IPS DF 6.9 (cell line): ENCODE measurements around the gene PRDM15.
"Not testable (repeated sequence)": the region's sequence is repeated elsewhere in the genome, so short reads cannot be mapped to it uniquely, and the experiment has no call there.

Experiments
- DNase-seq: peaks from one replicate; pipeline ENCODE4 v3.0.0-alpha.2; 2013; ENCODE audit warnings: low read depth, low spot score
- H3K27ac ChIP-seq: one replicate; pipeline ENCODE4 v1.5.1; 2013; ENCODE audit warnings: low read length, control low read depth
- H3K27me3 ChIP-seq: 2 replicates; pipeline ENCODE4 v1.6.1; 2013; ENCODE audit warnings: mild to moderate bottlenecking, low read length; ENCODE audit not compliant: control insufficient read depth, insufficient read depth
- H3K36me3 ChIP-seq: 2 replicates; pipeline ENCODE4 v1.6.1; 2013; ENCODE audit warnings: low read length; ENCODE audit not compliant: control insufficient read depth, insufficient read depth
- H3K4me1 ChIP-seq: 2 replicates; pipeline ENCODE4 v1.6.1; 2013; ENCODE audit warnings: low read length; ENCODE audit not compliant: control insufficient read depth, insufficient read depth
- H3K4me3 ChIP-seq: 2 replicates; pipeline ENCODE4 v1.5.1; 2013; ENCODE audit warnings: mild to moderate bottlenecking, low read length
- H3K9me3 ChIP-seq: 2 replicates; pipeline ENCODE4 v1.6.1; 2013; ENCODE audit warnings: low read length, inconsistent platforms; ENCODE audit not compliant: control insufficient read depth, insufficient read depth
- WGBS: extraction: QIAGEN DNeasy Blood & Tissue Kit; methylation state at CpG from one replicate; pipeline ENCODE4 v1.1.7; 2013; ENCODE audit warnings: mixed read lengths, missing lambda C conversion rate; ENCODE audit not compliant: insufficient read length, insufficient coverage; 5-methylcytosine and 5-hydroxymethylcytosine counted together

Gene PRDM15

GRCh38 chr21:41796476-41797080 is 82.6 kb downstream of the PRDM15 start:
- Histone ChIP-seq H3K27ac (no peak overlapping the region), H3K4me1 (peaks cover 1% of the 10 kb centered on the region; the same call in 1 of the 2 replicates), H3K27me3 (no peaks in the 10 kb centered on the region), H3K4me3 (no peak overlapping the region), H3K36me3 (peaks cover 14% of the 10 kb centered on the region), H3K9me3 (no peaks in the 10 kb centered on the region)
- WGBS, result no CpG with 5 or more reads among the region's 14 CpGs
- no peak for DNase-seq

DNA sequence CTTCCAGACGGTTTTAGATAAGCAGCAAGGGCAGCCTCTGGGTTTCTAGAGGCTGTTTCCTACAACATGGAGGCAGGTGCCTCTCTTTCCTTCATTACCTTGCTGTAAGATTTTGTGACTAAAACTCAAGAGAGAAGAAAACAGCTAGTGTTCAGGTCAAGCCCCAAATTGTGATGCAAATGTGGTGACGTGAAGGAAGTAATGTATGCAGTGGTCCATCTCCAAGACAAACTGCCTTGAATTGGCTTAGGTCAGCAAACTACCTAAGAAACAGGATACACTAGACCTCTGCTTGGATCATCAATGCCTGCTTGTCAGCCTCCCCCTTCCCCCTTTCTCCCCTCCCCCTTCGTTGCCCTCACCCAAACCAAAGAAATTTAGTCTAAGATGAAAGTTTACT is 83.4 kb downstream of the PRDM15 start:
- no peaks in the 10 kb centered on the region for H3K9me3 ChIP-seq
- no CpG with 5 or more reads among the region's 3 CpGs for WGBS
- H3K27me3 ChIP-seq, result no peaks in the 10 kb centered on the region
- peaks cover 7% of the 10 kb centered on the region for H3K36me3 ChIP-seq
- no peak overlapping the region for H3K27ac ChIP-seq
- H3K4me1 ChIP-seq, result peaks cover 1% of the 10 kb centered on the region; the same call in 1 of the 2 replicates
- H3K4me3 ChIP-seq, result no peak overlapping the region
- no peak for DNase-seq

DNA sequence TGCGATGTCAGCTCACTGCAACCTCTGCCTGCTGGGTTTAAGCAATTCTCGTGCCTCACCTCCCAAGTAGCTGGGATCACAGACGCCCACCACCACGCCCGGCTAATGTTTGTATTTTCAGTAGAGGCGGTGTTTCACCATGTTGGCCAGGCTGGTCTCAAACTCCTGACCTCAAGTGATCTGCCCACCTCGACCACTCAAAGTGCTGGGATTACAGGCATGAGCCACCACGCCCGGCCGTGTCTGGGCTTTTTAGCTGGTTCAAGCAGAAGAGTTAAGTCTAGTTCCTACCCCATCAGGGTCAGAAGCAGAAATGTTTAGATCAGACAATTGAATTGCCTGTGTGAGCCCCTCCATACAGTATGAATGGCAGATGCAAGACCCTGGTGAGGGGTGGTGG is 84.5 kb downstream of the PRDM15 start:
- Histone ChIP-seq H3K27me3 (no peaks in the 10 kb centered on the region), H3K27ac (no peak overlapping the region), H3K9me3 (no peaks in the 10 kb centered on the region), H3K4me3 (no peak overlapping the region), H3K36me3 (peaks cover 7% of the 10 kb centered on the region), H3K4me1 (peaks cover 1% of the 10 kb centered on the region; the same call in 1 of the 2 replicates)
- no CpG with 5 or more reads among the region's 10 CpGs for WGBS
- no peak for DNase-seq

DNA sequence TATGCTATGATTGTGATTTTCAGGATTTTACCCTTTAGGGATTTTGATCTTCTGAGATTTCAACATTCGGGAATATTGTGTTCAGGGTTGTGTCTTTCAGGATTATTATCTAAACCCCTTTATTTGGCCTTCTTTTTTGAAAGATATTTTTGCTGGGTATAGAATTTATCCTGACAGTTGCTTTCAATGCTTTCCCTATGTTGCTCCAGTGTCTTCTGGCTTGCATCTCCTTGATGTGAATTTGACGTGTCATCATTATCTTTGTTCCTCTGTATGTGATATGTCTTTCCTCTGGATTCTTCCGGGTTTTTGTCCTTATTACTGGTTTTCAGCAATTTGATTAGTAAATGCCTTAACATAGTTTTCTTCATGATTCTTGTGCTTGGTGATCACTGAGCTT is 86.4 kb downstream of the PRDM15 start:
- H3K4me3 ChIP-seq, result no peak overlapping the region
- no CpG with 5 or more reads among the region's 3 CpGs for WGBS
- H3K4me1 ChIP-seq, result peaks cover 1% of the 10 kb centered on the region; the same call in 1 of the 2 replicates
- no peaks in the 10 kb centered on the region for H3K9me3 ChIP-seq
- H3K27ac ChIP-seq, result no peak overlapping the region
- DNase-seq, result no peak
- H3K27me3 ChIP-seq, result no peaks in the 10 kb centered on the region
- no peaks in the 10 kb centered on the region for H3K36me3 ChIP-seq

DNA sequence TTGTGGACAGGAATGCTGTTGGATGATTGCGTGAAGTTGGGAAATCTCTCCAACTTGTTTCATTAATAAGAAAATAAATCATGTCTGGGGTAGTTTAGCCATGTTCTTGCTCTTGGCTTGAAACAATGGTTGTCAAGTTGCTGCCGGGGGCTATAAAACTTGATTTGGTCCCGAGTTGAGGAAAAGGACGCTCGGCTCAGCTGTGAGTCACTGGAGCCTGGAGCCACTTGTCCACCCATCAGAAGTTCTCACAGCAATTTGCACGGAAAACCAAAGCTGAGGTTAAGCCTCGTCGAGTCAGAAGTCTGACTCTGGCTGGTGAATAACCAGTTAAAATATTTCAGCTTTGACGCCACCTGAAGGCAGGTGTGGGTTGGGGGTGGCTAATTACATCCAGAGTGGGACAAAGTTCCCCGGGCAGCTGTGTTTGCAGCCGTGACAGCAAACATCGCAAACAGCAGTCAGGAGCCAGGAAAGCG is 92.6 kb downstream of the PRDM15 start:
- H3K4me1 ChIP-seq, result no peaks in the 10 kb centered on the region
- H3K9me3 ChIP-seq, result no peaks in the 10 kb centered on the region
- DNase-seq, result no peak
- no peak overlapping the region for H3K4me3 ChIP-seq
- H3K36me3 ChIP-seq, result no peaks in the 10 kb centered on the region
- WGBS, result no CpG with 5 or more reads among the region's 13 CpGs
- H3K27me3 ChIP-seq, result no peaks in the 10 kb centered on the region
- H3K27ac ChIP-seq, result no peak overlapping the region

DNA sequence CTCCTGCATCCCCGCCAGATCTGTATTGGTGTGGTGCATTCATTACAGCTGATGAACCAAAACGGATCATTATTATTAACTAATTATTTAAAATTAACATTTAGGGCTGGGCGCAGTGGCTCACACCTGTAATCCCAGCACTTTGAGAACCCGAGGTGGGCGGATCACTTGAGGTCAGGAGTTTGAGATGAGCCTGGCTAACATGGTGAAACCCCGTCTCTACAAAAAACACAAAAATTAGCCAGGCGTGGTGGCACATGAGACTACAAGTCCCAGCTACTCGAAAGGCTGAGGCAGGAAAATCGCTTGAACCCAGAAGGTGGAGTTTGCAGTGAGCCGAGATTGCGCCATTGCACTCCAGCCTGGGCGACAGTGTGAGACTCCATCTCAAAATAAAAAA is 93.9 kb downstream of the PRDM15 start:
- not testable (repeated sequence) for H3K4me1 ChIP-seq, H3K27me3 ChIP-seq, H3K36me3 ChIP-seq, H3K4me3 ChIP-seq, H3K9me3 ChIP-seq, DNase-seq, H3K27ac ChIP-seq
- WGBS, result no CpG with 5 or more reads among the region's 12 CpGs

DNA sequence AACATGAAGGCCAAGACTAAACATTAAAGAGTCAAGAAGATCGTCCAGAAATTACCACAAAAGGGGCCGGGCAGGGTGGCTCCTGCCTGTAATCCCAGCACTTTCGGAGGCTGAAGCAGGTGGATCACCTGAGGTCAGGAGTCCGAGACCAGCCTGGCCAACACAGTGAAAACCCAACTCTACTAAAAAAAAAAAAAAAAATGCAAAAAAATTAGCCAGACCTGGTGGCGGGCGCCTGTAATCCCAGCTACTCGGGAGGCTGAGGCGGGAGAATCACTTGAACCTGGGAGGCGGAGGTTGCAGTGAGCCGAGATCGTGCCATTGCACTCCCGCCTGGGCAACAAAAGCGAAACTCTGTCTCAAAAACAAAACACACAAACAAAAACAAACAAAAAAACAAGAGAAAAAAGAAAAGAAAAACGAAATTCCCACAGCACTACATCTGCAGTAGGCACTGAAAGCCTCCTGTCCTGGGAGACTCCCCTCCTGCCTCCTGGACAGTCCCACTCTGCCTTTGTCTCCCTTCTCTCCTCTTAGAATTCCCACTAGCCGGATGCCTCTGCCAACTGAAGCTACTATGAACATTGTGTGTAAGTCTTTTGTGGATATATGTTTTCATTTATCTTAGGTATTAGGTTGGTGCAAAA is 94.6 kb downstream of the PRDM15 start:
- no peak overlapping the region for H3K4me3 ChIP-seq
- no CpG with 5 or more reads among the region's 15 CpGs for WGBS
- no peaks in the 10 kb centered on the region for H3K9me3 ChIP-seq
- DNase-seq, result no peak
- H3K27me3 ChIP-seq, result no peaks in the 10 kb centered on the region
- H3K27ac ChIP-seq, result no peak overlapping the region
- H3K36me3 ChIP-seq, result no peaks in the 10 kb centered on the region
- no peaks in the 10 kb centered on the region for H3K4me1 ChIP-seq

DNA sequence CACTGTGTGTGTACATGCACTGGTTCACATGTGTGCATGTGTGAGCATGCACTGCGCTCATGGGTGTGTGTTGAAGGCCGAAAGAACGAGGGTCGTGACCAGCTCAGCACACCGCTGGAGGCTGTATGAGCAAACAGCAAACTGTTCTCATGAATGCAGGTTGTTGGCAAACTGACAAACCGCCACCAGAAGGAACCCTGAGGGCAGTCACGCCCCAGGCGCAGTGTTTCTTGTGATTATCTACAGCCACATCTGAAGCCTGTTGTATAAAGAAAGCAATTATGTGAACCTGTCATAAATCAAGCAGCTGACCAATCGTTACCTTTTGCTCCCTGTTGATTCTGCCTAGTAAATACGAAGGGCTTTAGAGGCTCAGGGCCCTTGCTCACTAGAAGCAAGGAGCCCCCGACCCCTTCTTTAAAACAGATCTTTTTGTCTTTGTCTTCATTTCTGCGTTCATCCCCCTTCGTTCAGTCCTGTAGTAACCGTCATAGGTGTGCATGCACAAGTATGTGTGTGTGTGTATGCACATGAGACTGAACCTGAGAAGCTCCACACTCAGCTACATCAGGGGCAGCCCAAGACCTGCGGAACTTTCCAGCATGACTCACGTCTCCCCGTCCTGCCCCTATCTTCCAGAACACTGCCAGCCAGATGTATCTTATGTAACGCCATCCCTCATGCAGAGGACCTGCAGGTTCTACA is 95.5 kb downstream of the PRDM15 start:
- no CpG with 5 or more reads among the region's 18 CpGs for WGBS
- Histone ChIP-seq H3K36me3 (no peaks in the 10 kb centered on the region), H3K4me1 (peaks cover 1% of the 10 kb centered on the region; the same call in 1 of the 2 replicates), H3K4me3 (no peak overlapping the region), H3K27ac (no peak overlapping the region), H3K27me3 (no peaks in the 10 kb centered on the region), H3K9me3 (no peaks in the 10 kb centered on the region)
- DNase-seq, result no peak

- Histone ChIP-seq H3K4me3 (no peak overlapping the region), H3K36me3 (no peaks in the 10 kb centered on the region), H3K27me3 (no peaks in the 10 kb centered on the region), H3K9me3 (no peaks in the 10 kb centered on the region), H3K27ac (no peak overlapping the region), H3K4me1 (peaks cover 1% of the 10 kb centered on the region; the same call in 1 of the 2 replicates)
- DNase-seq, result no peak
- no CpG with 5 or more reads among the region's 2 CpGs for WGBS
Observed at GRCh38 chr21:41781050-41781410, 98.1 kb downstream of the PRDM15 start.

DNA sequence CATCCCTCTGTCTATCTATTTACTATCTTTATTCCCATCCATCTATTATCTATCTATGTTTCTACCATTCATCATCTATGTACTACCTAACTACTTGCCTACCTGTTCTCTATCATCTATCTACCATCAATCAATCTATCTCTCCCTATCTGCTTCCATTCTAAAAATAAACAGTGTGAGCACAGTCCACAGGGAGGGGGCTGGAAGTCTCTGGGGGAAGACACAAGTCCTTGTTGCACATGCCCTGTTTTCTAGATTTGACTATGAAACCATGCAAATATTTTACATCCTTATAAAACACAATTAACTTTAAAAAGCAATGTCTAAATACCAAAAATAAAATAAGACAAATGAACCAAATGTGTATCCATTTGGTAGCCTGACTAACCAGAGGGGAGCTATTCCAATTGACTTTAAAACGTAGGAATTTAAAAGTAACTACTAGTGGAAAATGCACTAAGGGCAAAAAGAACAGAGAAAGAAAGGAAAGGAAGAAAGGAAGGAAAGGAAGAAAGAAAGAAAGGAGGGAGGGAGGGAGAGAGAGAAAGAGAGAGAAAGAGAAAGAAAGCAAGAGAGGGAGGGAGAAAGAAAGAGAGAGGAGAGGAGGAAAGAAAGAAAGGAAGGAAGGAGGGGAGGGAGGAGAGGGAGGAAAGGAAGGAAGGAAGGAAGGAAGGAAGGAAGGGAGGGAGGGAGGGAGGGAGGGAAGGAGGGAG is 98.7 kb downstream of the PRDM15 start:
- Histone ChIP-seq H3K27ac (no peak overlapping the region), H3K9me3 (no peaks in the 10 kb centered on the region), H3K4me1 (peaks cover 1% of the 10 kb centered on the region; the same call in 1 of the 2 replicates), H3K4me3 (no peak overlapping the region), H3K27me3 (no peaks in the 10 kb centered on the region), H3K36me3 (no peaks in the 10 kb centered on the region)
- WGBS, result no CpG with 5 or more reads among the region's 1 CpG
- DNase-seq, result no peak
